A673 (cell line): Measurements from ENCODE around the gene SCAMP4.

Experiments used
- EZH2 ChIP-seq: fragments of 200-600 bp; sonication (generic); IDR thresholded peaks from 2 replicates; pipeline ENCODE4 v1.6.1; 2017; ENCODE audit warnings: borderline replicate concordance, low read depth, mild to moderate bottlenecking, mixed read lengths, antibody characterized with exemption, low read length; ENCODE audit not compliant: poor library complexity, severe bottlenecking
- TF ChIP-seq, protein P1 (sequence below): fragments of 300-800, 200-600 bp; sonication (generic); conservative IDR thresholded peaks from 2 replicates; pipeline ENCODE4 v1.5.1; 2017; ENCODE audit warnings: low read depth, mild to moderate bottlenecking, antibody characterized with exemption, low read length, moderate library complexity, mixed read lengths

DNA sequence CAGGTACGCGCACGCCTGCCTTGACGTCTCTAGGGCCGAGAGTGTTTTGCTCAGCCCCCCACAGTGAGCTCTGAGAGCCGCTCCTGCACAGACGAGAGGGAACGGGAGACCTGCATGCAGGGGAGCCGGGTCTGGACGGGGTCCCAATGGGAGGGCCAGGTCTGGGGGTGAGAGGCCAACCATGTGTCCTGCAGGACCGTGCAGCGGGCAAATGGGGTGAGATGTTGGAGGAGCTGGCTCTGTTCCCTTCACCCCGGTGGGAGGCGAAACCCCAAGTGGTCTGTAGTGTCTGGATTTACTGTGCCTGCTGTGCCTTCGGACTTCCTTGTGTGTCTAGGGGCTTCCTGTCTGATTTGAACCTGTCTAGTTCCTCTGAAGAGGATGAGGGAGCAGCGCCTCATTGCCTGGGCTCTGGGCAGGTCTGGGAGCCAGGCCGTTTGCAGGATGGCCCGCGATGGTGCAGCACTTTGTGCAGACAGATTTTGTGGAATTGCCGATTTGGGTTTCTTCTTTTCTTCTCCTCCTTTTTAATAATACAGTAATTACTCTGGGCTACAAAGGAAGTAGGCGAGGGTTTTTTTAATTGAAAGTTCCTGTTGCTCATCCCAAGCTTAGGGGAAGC, 37.8 kb downstream of the SCAMP4 start:
- TF ChIP-seq, protein P1, sequence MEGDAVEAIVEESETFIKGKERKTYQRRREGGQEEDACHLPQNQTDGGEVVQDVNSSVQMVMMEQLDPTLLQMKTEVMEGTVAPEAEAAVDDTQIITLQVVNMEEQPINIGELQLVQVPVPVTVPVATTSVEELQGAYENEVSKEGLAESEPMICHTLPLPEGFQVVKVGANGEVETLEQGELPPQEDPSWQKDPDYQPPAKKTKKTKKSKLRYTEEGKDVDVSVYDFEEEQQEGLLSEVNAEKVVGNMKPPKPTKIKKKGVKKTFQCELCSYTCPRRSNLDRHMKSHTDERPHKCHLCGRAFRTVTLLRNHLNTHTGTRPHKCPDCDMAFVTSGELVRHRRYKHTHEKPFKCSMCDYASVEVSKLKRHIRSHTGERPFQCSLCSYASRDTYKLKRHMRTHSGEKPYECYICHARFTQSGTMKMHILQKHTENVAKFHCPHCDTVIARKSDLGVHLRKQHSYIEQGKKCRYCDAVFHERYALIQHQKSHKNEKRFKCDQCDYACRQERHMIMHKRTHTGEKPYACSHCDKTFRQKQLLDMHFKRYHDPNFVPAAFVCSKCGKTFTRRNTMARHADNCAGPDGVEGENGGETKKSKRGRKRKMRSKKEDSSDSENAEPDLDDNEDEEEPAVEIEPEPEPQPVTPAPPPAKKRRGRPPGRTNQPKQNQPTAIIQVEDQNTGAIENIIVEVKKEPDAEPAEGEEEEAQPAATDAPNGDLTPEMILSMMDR: no peak
- no peak for TF ChIP-seq EZH2
